Measurements from ENCODE around the gene CEP152.

Gene CEP152

DNA sequence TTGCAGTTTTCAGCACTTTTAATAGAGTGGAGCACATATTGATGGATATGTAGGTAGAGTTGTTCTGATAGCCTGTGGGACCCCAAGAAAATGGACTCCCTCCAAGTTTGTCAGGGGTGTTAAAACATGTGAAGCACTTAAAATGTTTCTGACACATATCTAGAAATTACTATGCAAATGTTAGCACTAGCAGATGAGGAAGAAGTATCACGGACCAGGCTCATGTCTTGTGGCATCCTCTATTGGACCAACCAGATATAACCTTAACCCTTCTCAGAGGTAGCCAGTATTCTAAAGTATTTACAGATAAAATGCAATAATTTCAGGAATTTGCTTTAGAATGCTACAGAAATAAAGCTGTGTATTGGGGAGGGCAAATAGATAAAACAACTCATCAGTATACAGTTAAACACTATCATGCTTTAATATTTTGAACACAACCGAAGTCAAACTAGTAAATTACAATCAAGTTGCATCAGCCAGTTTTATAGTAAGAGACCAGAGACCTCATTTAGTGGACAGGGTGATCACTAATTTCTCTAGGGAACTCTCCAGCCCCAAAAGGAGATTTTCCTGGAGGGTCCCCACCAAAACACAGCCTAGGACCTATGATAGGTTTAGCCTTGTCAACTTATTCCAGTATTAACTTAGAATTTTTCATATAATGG lies 108.2 kb downstream of the CEP152 start:
- DNase-seq: no peak

DNA sequence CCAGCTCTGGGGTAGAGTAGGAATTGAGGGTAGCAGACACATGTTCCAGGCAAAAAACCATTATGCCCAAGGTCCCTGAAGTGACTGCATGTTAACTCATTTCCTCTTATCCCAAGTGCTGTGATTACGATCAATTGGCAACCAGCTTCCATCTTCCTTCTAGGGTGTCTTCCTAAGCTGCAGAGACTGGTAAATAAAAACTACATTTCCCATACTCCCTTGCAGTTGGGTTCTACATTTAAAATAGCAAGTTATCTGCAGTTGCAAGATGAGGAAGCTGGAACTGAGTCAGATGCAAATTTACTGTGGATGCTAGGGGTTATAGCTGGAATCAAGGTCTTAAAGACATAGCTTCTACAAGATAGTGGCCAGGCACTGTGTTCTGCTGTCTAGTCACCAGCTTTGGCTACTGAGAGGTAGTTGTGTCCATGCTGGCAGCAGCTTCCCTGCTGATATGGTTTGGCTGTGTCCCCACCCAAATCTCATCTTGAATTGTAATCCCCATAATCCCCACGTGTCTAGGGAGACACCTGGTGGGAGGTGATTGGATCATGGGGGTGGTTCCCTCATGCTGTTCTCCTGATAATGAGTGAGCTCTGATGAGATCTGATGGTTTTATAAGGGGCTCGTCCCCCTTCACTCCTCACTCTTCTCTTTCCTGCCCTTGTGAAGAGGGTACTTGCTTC lies 114.1 kb downstream of the CEP152 start:
- DNase-seq: no peak

- DNase-seq: no peak
These were observed 114.9 kb downstream of the CEP152 start for GRCh38 chr15:48695827-48696573.

- DNase-seq: no peak
These were observed 115.6 kb downstream of the CEP152 start for GRCh38 chr15:48695088-48695826.

DNA sequence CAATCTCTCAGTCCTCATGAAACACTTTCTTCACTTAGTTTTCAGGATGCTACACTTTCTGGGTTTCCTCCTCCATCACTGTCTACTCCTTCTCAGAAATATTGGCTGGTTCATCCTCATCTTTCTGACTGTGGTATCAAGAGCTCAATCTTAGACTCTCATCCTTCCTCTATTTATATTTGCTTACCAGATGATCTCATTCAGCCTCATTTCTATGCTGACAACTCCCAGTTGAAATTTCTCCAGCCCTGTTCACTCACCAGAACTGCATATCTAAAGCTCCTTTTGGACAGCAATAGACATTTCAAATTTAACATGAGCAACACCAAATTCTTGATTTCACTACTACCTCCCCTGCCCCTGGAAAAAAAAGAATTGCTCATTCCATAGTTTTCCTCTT lies 117.4 kb downstream of the CEP152 start:
- no peak for DNase-seq

DNA sequence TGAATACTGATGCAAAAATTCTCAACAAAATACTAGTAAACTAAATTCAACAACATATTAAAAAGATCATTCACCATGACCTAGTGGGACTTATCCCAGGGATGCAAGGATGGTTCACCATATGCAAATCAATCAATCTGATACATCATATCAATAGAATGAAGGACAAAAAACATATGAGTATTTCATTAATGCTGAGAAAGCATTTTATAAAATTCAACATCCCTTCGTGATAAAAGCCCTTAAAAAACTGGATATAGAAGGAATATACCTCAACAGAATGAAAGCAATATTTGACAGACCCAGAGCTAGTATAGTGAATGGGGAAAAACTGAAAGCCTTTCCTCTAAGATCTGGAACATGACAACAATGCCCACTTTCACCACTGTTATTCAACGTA lies 122.4 kb downstream of the CEP152 start:
- no peak for DNase-seq

All from activated CD4-positive, alpha-beta T cell treated with anti-CD3 and anti-CD28 coated beads, Interleukin-2, amount 50 U/mL, for 48 hours (primary cell).